ENCODE data around the gene RAB20. TPM values are rescaled to one million over a fixed set of nuclear protein-coding genes. Genes with fewer than 3 reads are reported as not detected.
"Not testable (repeated sequence)": the region's sequence is repeated elsewhere in the genome, so short reads cannot be mapped to it uniquely, and the experiment has no call there.

RAB20 gene
- total RNA-seq, 1 experiment from 2014 or later: 30.5 TPM

- DNase-seq (ENCODE audit: low read depth): no peak
- in situ Hi-C loops (cut with HindIII; ENCODE audit: low pct_unique_long_range_greater_than_20kb, low sequenced_read_pairs): no loop called here
Measured at GRCh38 chr13:110503037-110503901, 58.3 kb downstream of the RAB20 start.

- no peak for DNase-seq (ENCODE audit: low read depth)
- in situ Hi-C loops (cut with HindIII; ENCODE audit: low pct_unique_long_range_greater_than_20kb, low sequenced_read_pairs): no loop called here
Measured at GRCh38 chr13:110501188-110501587, 60.3 kb downstream of the RAB20 start.

GRCh38 chr13:110500341-110500740 is 61.2 kb downstream of the RAB20 start:
- in situ Hi-C loops (cut with HindIII; ENCODE audit: low pct_unique_long_range_greater_than_20kb, low sequenced_read_pairs): no loop called here
- DNase-seq (ENCODE audit: low read depth): no peak

GRCh38 chr13:110499621-110500281 is 61.8 kb downstream of the RAB20 start:
- in situ Hi-C loops (cut with HindIII; ENCODE audit: low pct_unique_long_range_greater_than_20kb, low sequenced_read_pairs): no loop called here
- DNase-seq (ENCODE audit: low read depth): peak; percentile 75

GRCh38 chr13:110498765-110499164 is 62.8 kb downstream of the RAB20 start:
- DNase-seq (ENCODE audit: low read depth): no peak
- in situ Hi-C loops (cut with HindIII; ENCODE audit: low pct_unique_long_range_greater_than_20kb, low sequenced_read_pairs): no loop called here

- DNase-seq (ENCODE audit: low read depth): no peak
- in situ Hi-C loops (cut with HindIII; ENCODE audit: low pct_unique_long_range_greater_than_20kb, low sequenced_read_pairs): no loop called here
Measured at GRCh38 chr13:110498327-110498726, 63.2 kb downstream of the RAB20 start.

GRCh38 chr13:110497896-110498295 is 63.6 kb downstream of the RAB20 start:
- in situ Hi-C loops (cut with HindIII; ENCODE audit: low pct_unique_long_range_greater_than_20kb, low sequenced_read_pairs); DNase-seq (ENCODE audit: low read depth): not testable (repeated sequence)

- in situ Hi-C loops (cut with HindIII; ENCODE audit: low pct_unique_long_range_greater_than_20kb, low sequenced_read_pairs): no loop called here
Measured at GRCh38 chr13:110497003-110497402, 64.5 kb downstream of the RAB20 start.

GRCh38 chr13:110496281-110496680 is 65.2 kb downstream of the RAB20 start:
- in situ Hi-C loops (cut with HindIII; ENCODE audit: low pct_unique_long_range_greater_than_20kb, low sequenced_read_pairs): no loop called here
- no peak for DNase-seq (ENCODE audit: low read depth)

More at GRCh38 chr13:110497003-110497402, 64.5 kb downstream of the RAB20 start:
- no peak for DNase-seq (ENCODE audit: low read depth)

GRCh38 chr13:110495881-110496280 is 65.6 kb downstream of the RAB20 start:
- in situ Hi-C loops (cut with HindIII; ENCODE audit: low pct_unique_long_range_greater_than_20kb, low sequenced_read_pairs): no loop called here
- no peak for DNase-seq (ENCODE audit: low read depth)

- DNase-seq (ENCODE audit: low read depth): no peak
- in situ Hi-C loops (cut with HindIII; ENCODE audit: low pct_unique_long_range_greater_than_20kb, low sequenced_read_pairs): no loop called here
Measured at GRCh38 chr13:110495376-110495775, 66.1 kb downstream of the RAB20 start.

GRCh38 chr13:110493613-110494012 is 67.9 kb downstream of the RAB20 start:
- in situ Hi-C loops (cut with HindIII; ENCODE audit: low pct_unique_long_range_greater_than_20kb, low sequenced_read_pairs): no loop called here
- DNase-seq (ENCODE audit: low read depth): no peak

GRCh38 chr13:110492679-110493593 is 68.6 kb downstream of the RAB20 start:
- in situ Hi-C loops (cut with HindIII; ENCODE audit: low pct_unique_long_range_greater_than_20kb, low sequenced_read_pairs): no loop called here
- DNase-seq (ENCODE audit: low read depth): no peak

GRCh38 chr13:110491869-110492678 is 69.4 kb downstream of the RAB20 start:
- no peak for DNase-seq (ENCODE audit: low read depth)
- in situ Hi-C loops (cut with HindIII; ENCODE audit: low pct_unique_long_range_greater_than_20kb, low sequenced_read_pairs): no loop called here

- DNase-seq (ENCODE audit: low read depth): no peak
- in situ Hi-C loops (cut with HindIII; ENCODE audit: low pct_unique_long_range_greater_than_20kb, low sequenced_read_pairs): no loop called here
Measured at GRCh38 chr13:110490009-110490770, 71.3 kb downstream of the RAB20 start.

GRCh38 chr13:110486880-110487279 is 74.6 kb downstream of the RAB20 start:
- in situ Hi-C loops (cut with HindIII; ENCODE audit: low pct_unique_long_range_greater_than_20kb, low sequenced_read_pairs); DNase-seq (ENCODE audit: low read depth): not testable (repeated sequence)

GRCh38 chr13:110486061-110486715 is 75.3 kb downstream of the RAB20 start:
- no peak for DNase-seq (ENCODE audit: low read depth)
- in situ Hi-C loops (cut with HindIII; ENCODE audit: low pct_unique_long_range_greater_than_20kb, low sequenced_read_pairs): no loop called here
